Measurements from ENCODE around the gene DNAJB2.

DNA sequence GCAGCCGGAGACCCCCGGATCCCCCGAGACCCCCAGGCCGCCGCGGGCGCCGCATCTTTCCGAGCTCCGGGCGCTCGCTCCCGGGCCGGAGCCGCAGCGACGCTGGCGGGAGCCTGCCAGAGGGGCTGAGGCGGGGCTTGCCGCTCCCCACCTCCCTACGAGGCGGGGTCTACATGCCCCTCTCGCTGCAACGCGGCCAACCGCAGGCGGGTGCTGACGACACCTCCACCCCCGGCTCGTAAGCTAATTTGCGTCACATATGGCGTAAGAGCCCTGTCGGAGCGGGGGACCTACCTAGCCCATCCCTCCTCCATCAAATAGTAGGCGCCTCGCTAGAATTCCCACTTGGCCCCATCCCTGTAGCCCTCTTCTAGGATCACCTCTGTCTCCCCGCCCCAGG lies 30.1 kb downstream of the DNAJB2 start, which contains the start of gene PTPRN:
- TF ChIP-seq POLR2AphosphoS5 (IDR thresholded peaks at IDR 0.05; ENCODE audit: low read depth, low read length) (no peak), ELF1 (IDR thresholded peaks at IDR 0.05) (no peak), RAD21 (IDR thresholded peaks at IDR 0.05; ENCODE audit: low read length) (no peak), MEF2A (IDR thresholded peaks at IDR 0.05; ENCODE audit: borderline replicate concordance, low read depth) (no peak)
